Stimulated activated CD8-positive, alpha-beta memory T cell treated with anti-CD3 and anti-CD28 coated beads, Interleukin-7, amount 100 ng/mL, for 4 hours (primary cell): ENCODE measurements around the gene CDYL2.

Experiments
- DNase-seq, 2 donors: peaks; one replicate each; pipeline ENCODE4 v3.0.0-alpha.2; 2020; ENCODE audit warnings: low read depth in 2 of 2

Gene CDYL2

DNA sequence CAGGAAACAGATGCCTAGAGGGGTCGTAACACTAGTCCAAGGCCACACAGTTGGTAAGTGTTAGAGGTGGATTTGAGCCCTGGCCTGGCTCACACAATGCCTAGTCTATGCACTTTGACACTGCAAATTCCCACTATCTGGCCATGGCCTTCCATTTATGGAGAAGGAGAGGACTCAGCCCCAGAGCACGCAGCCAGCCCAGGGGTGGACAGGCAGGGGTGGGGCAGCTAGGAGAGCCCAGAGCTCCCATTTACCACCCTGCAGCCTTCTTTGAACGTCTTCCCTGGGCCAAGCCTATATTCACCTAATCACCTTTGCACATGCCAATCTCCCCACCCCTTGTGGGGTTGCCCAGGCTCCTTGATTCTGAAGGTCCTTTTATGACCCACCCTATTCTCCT lies 182.4 kb downstream of the CDYL2 start:
- DNase-seq, result no peak

DNA sequence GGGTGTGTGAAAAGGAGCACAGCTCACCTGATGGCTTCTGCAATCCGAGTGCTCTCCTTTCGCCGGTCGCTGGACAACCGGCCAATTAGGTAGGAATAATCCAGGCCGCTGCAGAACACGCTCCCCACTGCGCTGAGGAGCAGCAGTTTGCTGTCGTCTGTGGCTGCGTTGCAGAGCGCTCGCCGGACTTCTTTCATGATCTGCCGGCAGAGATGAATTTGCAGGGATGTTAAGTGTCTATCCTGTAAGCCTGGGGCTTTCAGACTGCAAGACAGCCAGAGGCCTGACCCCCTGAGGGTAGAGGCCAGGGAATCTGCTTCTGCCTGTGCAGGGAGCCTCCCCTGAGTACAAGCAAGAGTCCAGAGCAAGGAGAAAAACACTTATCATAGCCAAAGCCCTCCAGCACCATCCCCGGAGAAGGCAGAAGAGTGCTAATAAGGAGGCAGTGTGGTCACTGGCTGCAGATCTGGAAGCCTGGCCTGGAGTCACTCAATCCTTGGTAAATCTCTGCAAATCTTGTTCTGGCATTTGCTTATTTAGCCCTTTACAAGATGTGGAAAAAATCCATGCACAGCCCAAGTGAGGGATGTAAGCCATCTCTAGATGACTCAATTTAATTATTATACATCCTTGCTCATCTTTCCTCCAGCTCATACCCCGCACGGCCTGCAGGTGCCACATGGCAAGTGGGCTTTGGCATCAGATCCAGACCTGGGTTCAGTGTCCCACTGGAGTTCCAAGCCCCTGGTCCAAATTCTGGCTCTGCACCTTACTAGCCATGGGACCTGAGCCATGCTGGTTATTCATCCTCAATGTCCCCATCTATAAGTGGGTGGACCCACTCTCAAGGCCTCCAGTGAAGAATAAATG lies 183.4 kb downstream of the CDYL2 start:
- no peak for DNase-seq

DNA sequence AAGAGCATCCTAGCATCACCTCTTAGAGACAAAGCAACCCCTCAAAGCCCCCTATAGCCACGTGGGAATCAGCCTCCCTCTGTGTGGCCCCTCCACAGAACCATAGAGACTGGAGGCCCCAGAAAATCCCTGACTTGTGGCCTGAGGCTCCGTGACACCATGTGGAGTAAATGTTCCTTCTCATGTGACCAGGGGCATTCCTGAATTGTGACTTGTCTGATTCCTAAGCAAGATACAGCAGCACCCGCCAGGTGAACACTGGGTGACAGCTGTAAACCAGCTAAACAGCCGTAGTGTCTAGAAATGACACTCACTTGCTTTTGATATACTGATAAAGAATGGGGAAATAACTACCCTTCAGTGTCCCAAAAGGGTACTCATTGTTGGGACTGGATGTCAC lies 184.6 kb downstream of the CDYL2 start:
- DNase-seq, result no peak

- no peak for DNase-seq
These were observed 185.3 kb downstream of the CDYL2 start for GRCh38 chr16:80618862-80619648.

- DNase-seq, result no peak
These were observed 188.0 kb downstream of the CDYL2 start for GRCh38 chr16:80616362-80616761.

DNA sequence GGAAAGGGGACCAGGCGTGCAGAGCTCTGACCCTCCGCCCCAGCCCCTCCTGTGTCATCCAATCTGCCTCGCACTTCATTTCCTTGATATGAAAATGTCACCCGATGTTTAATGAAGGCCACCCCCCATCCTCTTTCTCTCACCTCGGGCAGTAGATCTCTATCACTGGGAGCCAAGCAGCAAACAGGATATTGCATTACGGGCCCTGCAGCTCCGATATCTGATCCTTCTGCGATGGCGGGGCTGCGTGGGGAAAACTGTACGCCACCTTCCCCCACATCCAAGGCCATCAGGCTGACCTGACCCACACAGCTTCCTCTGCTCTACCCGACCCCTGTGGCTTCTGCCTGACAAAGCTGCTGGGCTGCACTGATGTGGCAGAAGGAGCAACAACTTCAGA lies 188.7 kb downstream of the CDYL2 start:
- no peak for DNase-seq

DNA sequence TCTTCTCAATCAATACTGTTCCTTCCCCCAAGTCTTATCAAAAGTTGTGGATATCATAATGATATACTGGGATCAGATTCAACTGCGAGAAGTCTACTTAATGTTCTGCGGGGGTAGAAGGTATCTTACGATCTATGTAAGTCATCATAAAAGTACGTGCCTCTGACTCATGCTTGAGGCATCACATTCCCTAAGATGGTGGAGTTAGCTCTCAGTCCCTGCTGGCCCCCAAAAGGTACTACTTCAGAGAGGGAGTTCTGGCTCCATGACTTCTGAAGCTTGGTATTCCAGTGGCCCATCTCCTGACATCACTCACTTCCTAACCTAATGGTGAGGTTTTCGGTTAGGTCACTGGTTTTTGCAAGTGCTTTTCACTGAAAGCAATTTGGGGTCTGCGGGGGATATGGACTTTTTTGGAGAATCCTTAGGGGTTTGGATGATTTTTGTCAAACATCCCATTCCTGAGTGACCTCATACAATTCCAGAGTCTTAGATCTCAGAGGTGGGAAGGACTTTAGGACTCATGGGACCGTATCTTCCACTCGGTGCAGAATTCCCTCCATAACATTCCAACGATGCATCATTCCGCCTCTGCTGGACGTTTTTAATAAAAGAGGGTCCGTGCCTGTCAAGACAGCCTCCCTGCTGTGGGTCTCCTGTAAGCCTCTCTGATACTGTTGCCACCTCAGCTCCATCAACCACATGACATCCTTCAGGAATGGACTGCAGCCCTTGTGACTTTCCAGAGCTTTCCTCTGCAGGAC lies 189.3 kb downstream of the CDYL2 start:
- no peak for DNase-seq

GRCh38 chr16:80612461-80613017 lies 191.9 kb downstream of the CDYL2 start:
- DNase-seq, result no peak

DNA sequence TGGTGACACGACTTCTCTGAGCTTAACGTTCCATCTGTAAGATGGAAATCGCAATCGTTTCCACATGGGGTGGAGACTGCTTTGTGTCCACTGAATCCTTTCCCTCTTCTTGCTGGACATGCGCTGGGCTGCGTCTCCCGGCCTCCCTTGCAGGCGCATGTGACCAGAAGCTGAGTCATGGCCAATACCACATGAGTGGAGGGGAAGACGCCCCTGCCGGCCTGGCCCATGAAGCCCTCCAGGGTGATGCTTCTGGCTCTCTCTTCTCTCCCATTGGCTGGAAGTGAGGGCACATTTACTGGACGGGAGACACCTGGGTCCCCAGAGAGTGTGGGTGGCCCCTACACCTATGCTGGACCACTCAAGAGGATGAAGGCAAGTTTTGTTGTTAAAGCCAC lies 192.5 kb downstream of the CDYL2 start:
- no peak for DNase-seq

- DNase-seq, result no peak
These were observed 193.0 kb downstream of the CDYL2 start for GRCh38 chr16:80611171-80611929.

GRCh38 chr16:80610481-80611156 lies 193.8 kb downstream of the CDYL2 start:
- DNase-seq, result no peak

- no peak for DNase-seq
These were observed 195.5 kb downstream of the CDYL2 start for GRCh38 chr16:80608946-80609345.

- DNase-seq, result no peak
These were observed 197.2 kb downstream of the CDYL2 start for GRCh38 chr16:80607204-80607603.

- no peak for DNase-seq
These were observed 198.1 kb downstream of the CDYL2 start for GRCh38 chr16:80606221-80606766.

GRCh38 chr16:80604600-80605355 lies 199.6 kb downstream of the CDYL2 start:
- no peak for DNase-seq

DNA sequence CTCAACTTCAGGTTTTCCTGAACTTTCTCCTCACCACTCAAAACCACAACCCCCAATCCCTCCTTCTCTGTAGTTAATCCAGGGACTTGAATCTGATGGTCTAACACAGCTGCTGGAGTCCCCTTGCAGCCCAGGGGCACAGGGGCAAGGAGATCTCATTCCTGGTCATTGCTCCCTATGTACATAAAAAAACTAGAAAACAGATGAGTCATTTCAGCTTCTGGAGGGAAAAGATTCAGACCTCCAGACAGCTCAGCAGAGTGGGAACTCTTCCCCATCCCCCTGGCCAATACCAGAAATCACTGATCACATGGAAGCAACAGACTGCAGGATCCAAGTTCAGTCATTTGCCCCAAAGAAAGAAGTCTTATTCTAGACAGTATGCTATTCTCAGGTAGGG lies 201.5 kb downstream of the CDYL2 start:
- no peak for DNase-seq

GRCh38 chr16:80601182-80601581 lies 203.2 kb downstream of the CDYL2 start:
- DNase-seq, result no peak

- no peak for DNase-seq
These were observed 204.9 kb downstream of the CDYL2 start for GRCh38 chr16:80599466-80599865.

DNA sequence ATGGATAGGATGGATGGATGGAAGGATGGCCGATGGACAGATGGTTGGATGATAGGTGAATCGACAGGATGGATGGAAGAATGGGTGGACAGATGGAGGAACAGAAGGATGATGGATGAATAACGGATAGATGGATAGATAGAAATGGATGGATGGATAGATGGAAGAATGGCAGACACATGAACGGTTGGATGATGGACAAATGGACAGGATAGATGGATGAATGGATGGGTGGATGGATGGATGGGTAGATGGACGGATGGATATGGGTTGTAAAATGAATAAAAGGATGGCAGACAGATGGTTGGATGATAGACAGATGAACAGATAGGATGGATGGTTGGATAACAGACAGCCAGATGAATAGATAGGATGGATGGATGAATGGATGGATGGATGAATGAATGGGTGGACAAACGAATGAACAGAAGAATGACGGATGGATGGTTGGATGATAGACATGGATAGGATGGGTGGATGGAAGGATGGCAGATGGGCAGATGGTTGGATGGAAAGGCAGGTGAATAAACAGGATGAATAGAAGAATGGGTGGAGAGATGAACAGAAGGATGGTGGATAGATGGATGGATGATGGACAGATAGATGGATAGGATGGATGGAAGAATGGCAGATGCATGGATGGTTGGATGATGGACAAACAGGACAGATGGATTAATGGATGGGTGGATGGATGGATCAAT lies 207.7 kb downstream of the CDYL2 start:
- DNase-seq, result no peak
